SK-N-MC (cell line): Measurements from ENCODE around the gene TDRD6.

Source experiments
- EZH2 ChIP-seq: fragments of 200-600 bp; sonication (generic); IDR thresholded peaks from one replicate; pipeline ENCODE4 v1.6.1; 2017; ENCODE audit warnings: antibody characterized with exemption
- POLR2AphosphoS5 ChIP-seq: IDR thresholded peaks from 2 replicates; pipeline ENCODE4 v1.6.1; 2012; ENCODE audit warnings: mild to moderate bottlenecking, low read depth, low read length, borderline replicate concordance

DNA sequence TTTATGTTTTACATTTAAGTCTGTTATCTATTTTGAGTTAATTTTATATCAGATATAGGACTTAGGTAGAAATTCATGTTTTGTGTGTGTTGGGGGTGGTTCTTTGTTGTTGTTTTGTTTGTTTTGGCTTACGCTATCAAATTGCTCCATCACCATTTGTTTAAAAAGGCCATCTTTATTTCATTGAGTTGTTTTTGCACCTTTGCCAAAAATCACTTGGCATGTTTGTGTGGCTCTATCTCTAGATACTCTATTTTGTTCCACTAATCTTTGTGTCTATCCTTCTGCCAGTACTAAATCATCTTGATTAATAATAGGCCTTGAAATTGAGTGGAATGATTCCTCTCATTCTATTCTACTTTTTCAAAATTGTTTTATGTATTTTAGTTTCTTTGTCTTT, 42.4 kb upstream of the TDRD6 start:
- TF ChIP-seq EZH2 (no peak), POLR2AphosphoS5 (no peak)
